SW480 (cell line): Measurements from ENCODE around the gene BLZF1.
"Not testable (repeated sequence)": the region's sequence is repeated elsewhere in the genome, so short reads cannot be mapped to it uniquely, and the experiment has no call there.

ENCODE experiments used
- DNase-seq: peaks from one replicate; pipeline ENCODE4 v3.0.0-alpha.2; 2016; ENCODE audit warnings: low spot score

Gene BLZF1

GRCh38 chr1:169367686-169368405 is at the start of gene BLZF1, which contains the start of gene NME7:
Gene BLZF1, plus strand, starts transcription at chr1:169368195. Its CDS starts 1,328 bp downstream, at chr1:169369523.
Gene NME7, minus strand, starts transcription at chr1:169367797. Its CDS starts 87 bp downstream, at chr1:169367710.
- peak; percentile 96 for DNase-seq

- no peak for DNase-seq
Measured at GRCh38 chr1:169318536-169319244, 49.3 kb upstream of the BLZF1 start.

GRCh38 chr1:169321539-169321938 is 46.5 kb upstream of the BLZF1 start:
- DNase-seq, result peak; percentile 36

GRCh38 chr1:169322138-169322537 is 45.9 kb upstream of the BLZF1 start:
- DNase-seq, result no peak

- DNase-seq, result no peak
Measured at GRCh38 chr1:169325117-169325516, 42.9 kb upstream of the BLZF1 start.

GRCh38 chr1:169326261-169326955 is 41.6 kb upstream of the BLZF1 start:
- no peak for DNase-seq

- no peak for DNase-seq
Measured at GRCh38 chr1:169326956-169327268, 41.1 kb upstream of the BLZF1 start.

- DNase-seq, result no peak
Measured at GRCh38 chr1:169327875-169328274, 40.1 kb upstream of the BLZF1 start.

- no peak for DNase-seq
Measured at GRCh38 chr1:169329383-169329782, 38.6 kb upstream of the BLZF1 start.

GRCh38 chr1:169330927-169331326 is 37.1 kb upstream of the BLZF1 start:
- DNase-seq, result no peak

GRCh38 chr1:169334727-169335126 is 33.3 kb upstream of the BLZF1 start:
- DNase-seq, result not testable (repeated sequence)

- DNase-seq, result not testable (repeated sequence)
Measured at GRCh38 chr1:169336947-169337715, 30.9 kb upstream of the BLZF1 start.

GRCh38 chr1:169338617-169339016 is 29.4 kb upstream of the BLZF1 start:
- DNase-seq, result no peak

GRCh38 chr1:169339773-169340172 is 28.2 kb upstream of the BLZF1 start:
- no peak for DNase-seq

- no peak for DNase-seq
Measured at GRCh38 chr1:169340882-169341281, 27.1 kb upstream of the BLZF1 start.

- DNase-seq, result not testable (repeated sequence)
Measured at GRCh38 chr1:169342096-169342495, 25.9 kb upstream of the BLZF1 start.

GRCh38 chr1:169345511-169345910 is 22.5 kb upstream of the BLZF1 start:
- no peak for DNase-seq

GRCh38 chr1:169346036-169346589 is 21.9 kb upstream of the BLZF1 start:
- DNase-seq, result no peak

GRCh38 chr1:169347688-169348382 is 20.2 kb upstream of the BLZF1 start:
- DNase-seq, result no peak

GRCh38 chr1:169348383-169349036 is 19.5 kb upstream of the BLZF1 start:
- peak; percentile 39 for DNase-seq

- no peak for DNase-seq
Measured at GRCh38 chr1:169360415-169360814, 7.6 kb upstream of the BLZF1 start.
